HepG2 (cell line): ENCODE measurements around the gene PAQR3. TPM values are rescaled to one million over a fixed set of nuclear protein-coding genes. Genes with fewer than 3 reads are reported as not detected.

Source experiments
- ATAC-seq: fragments of 200-7000 bp; cut with Tn5 transposase; 3 replicates; pipeline ENCODE4 v1.9.1; 2020; ENCODE audit warnings: mild to moderate bottlenecking, moderate library complexity
- BruUV-seq: library from RNA; stranded (reverse); fragments of 400-500 nt; replicated peaks from 2 replicates; lab custom pipeline; 2021; lab: Mats Ljungman, UMichigan
- CTCF ChIA-PET: fragments of 300-600 bp; formaldehyde crosslinking; extraction: SDS; loops from one replicate; lab custom pipeline; 2021; ENCODE audit warnings: low total read pairs, inconsistent platforms, low intra/inter-chr PET ratio; lab: Yijun Ruan, JAX
- POLR2A ChIA-PET: fragments of 350-600 bp; sonication (Branson Sonifier 250); formaldehyde crosslinking; loops from one replicate; lab custom pipeline; 2020; ENCODE audit warnings: antibody characterized with exemption, inconsistent platforms; lab: Yijun Ruan, JAX
- DNase-seq: peaks from one replicate; pipeline ENCODE4 v3.0.0-alpha.2; 2015; ENCODE audit warnings: low spot score
- FAIRE-seq: peaks from 3 replicates; lab custom pipeline; 2011; peaks lifted over from hg19 to GRCh38; lab: Jason Lieb, UNC
- H2AFZ ChIP-seq: one replicate; pipeline ENCODE4 v1.6.1; 2011; ENCODE audit warnings: low read length, inconsistent platforms
- H3K27ac ChIP-seq: fragments of 300-600 bp; 3 replicates; pipeline ENCODE4 v1.8.0; 2011; ENCODE audit warnings: mixed run types, mild to moderate bottlenecking, mixed read lengths, low read length, inconsistent platforms; ENCODE audit not compliant: insufficient read depth; ENCODE audit errors: extremely low read length
- H3K27me3 ChIP-seq, 2 experiments: fragments of 200-600 bp in 1 of 2; 2 replicates in 1 of 2; 3 replicates in 1 of 2; pipeline versions ENCODE4 v1.6.0 to v1.8.0; 2011; ENCODE audit warnings: low read length in 2 of 2, mild to moderate bottlenecking in 2 of 2, moderate library complexity in 2 of 2, inconsistent platforms in 1 of 2; ENCODE audit not compliant: insufficient read depth in 2 of 2, control insufficient read depth in 1 of 2
- H3K36me3 ChIP-seq, 2 experiments: fragments of 200-600 bp in 1 of 2; replicated peaks in 1 of 2; 2 replicates in 1 of 2; 3 replicates in 1 of 2; pipeline versions ENCODE4 v1.5.1 to v1.8.0; 2011; ENCODE audit warnings: low read length in 2 of 2, inconsistent platforms in 1 of 2; ENCODE audit not compliant: insufficient read depth in 2 of 2, control insufficient read depth in 1 of 2
- H3K4me1 ChIP-seq: 2 replicates; pipeline ENCODE4 v1.5.1; 2012; ENCODE audit warnings: low read length, inconsistent platforms; ENCODE audit not compliant: insufficient read depth
- H3K4me2 ChIP-seq: 2 replicates; pipeline ENCODE4 v1.6.0; 2011; ENCODE audit warnings: low read depth, low read length, inconsistent platforms
- H3K4me3 ChIP-seq, 3 experiments: fragments of 200-600 bp in 1 of 3; sonication (generic), shearing (Covaris generic) in 1 of 3; replicated peaks in 1 of 3; 2 replicates each; pipeline ENCODE4 v1.5.1; 2011 to 2016; ENCODE audit warnings: low read length in 3 of 3, inconsistent platforms in 2 of 3, low read depth in 2 of 3, mild to moderate bottlenecking in 2 of 3, control low read depth in 1 of 3, mixed read lengths in 1 of 3; ENCODE audit not compliant: insufficient read depth in 1 of 3
- H3K79me2 ChIP-seq: one replicate; pipeline ENCODE4 v1.6.1; 2011; ENCODE audit warnings: low read length, inconsistent platforms; ENCODE audit not compliant: insufficient read depth
- H3K9ac ChIP-seq: 2 replicates; pipeline ENCODE4 v1.6.0; 2011; ENCODE audit warnings: mild to moderate bottlenecking, low read depth, low read length, inconsistent platforms; ENCODE audit not compliant: insufficient read depth
- H3K9me3 ChIP-seq: 2 replicates; pipeline ENCODE4 v1.5.1; 2012; ENCODE audit warnings: mild to moderate bottlenecking, low read length
- H4K20me1 ChIP-seq: 2 replicates; pipeline ENCODE4 v1.6.0; 2011; ENCODE audit warnings: inconsistent platforms, mild to moderate bottlenecking, low read length, moderate library complexity; ENCODE audit not compliant: insufficient read depth
- ASH2L ChIP-seq: fragments of 300-600, 200-600 bp; sonication (generic); IDR thresholded peaks from 2 replicates; pipeline ENCODE4 v1.7.0; 2017; ENCODE audit warnings: low read depth, mild to moderate bottlenecking, moderate library complexity, mixed read lengths, low read length; ENCODE audit not compliant: insufficient read length
- CTCF ChIP-seq: sonication (generic); formaldehyde crosslinking; IDR thresholded peaks from 2 replicates; pipeline ENCODE4 v1.5.0; 2020; ENCODE audit warnings: mild to moderate bottlenecking, missing genetic modification reagents, moderate library complexity
- ELF3 ChIP-seq: IDR thresholded peaks from 2 replicates; pipeline ENCODE4 v1.6.1; 2016; ENCODE audit warnings: missing genetic modification reagents, missing compliant biosample characterization
- MTF1 ChIP-seq: sonication (generic); formaldehyde crosslinking; IDR thresholded peaks from 2 replicates; pipeline ENCODE4 v1.5.0; 2020; ENCODE audit warnings: missing genetic modification reagents
- SMC3 ChIP-seq: IDR thresholded peaks from 2 replicates; pipeline ENCODE4 v1.6.1; 2011; ENCODE audit warnings: low read length, improper control_type of control experiment
- STAG1 ChIP-seq: sonication (generic); formaldehyde crosslinking; IDR thresholded peaks from 2 replicates; pipeline ENCODE4 v1.4.0; 2020; ENCODE audit warnings: missing genetic modification reagents
- SYNCRIP ChIP-seq: fragments of 200-400 bp; formaldehyde crosslinking; IDR thresholded peaks from 2 replicates; pipeline ENCODE4 v1.6.1; 2018; ENCODE audit warnings: mild to moderate bottlenecking, low read depth, low read length; ENCODE audit not compliant: insufficient read depth
- THYN1 ChIP-seq: sonication (generic); formaldehyde crosslinking; IDR thresholded peaks from 2 replicates; pipeline ENCODE4 v1.8.1; 2023; ENCODE audit warnings: low read depth, mild to moderate bottlenecking, moderate library complexity, missing genetic modification reagents, borderline replicate concordance
- ZKSCAN8 ChIP-seq: IDR thresholded peaks from 2 replicates; pipeline ENCODE4 v1.6.1; 2016; ENCODE audit warnings: borderline replicate concordance, missing genetic modification reagents, missing compliant biosample characterization
- ZNF256 ChIP-seq: sonication (generic); formaldehyde crosslinking; conservative IDR thresholded peaks from 2 replicates; pipeline ENCODE4 v1.4.0; 2020; ENCODE audit warnings: missing genetic modification reagents
- ZNF549 ChIP-seq: sonication (generic); formaldehyde crosslinking; IDR thresholded peaks from 2 replicates; pipeline ENCODE4 v1.5.0; 2020; ENCODE audit warnings: missing genetic modification reagents
- WGBS: methylation state at CpG from one replicate; pipeline ENCODE4 v1.1.6; 2017; ENCODE audit warnings: low lambda C conversion rate; 5-methylcytosine and 5-hydroxymethylcytosine counted together
- in situ Hi-C: cut with HindIII; loops from 2 replicates; pipeline ENCODE4 v1.10.0; 2017; ENCODE audit warnings: low pct_unique_long_range_greater_than_20kb; ENCODE audit not compliant: extremely low pct_ligation_motif_present
- intact Hi-C: fragments of 100-400 bp; cut with micrococcal nuclease; formaldehyde crosslinking; loops from one replicate; pipeline ENCODE4 v1.10.0; 2022; ENCODE audit not compliant: unreplicated experiment
- polyA plus RNA-seq, 8 experiments: library from polyadenylated mRNA; depleted of rRNA in 3 of 8; stranded (reverse) in 7 of 8; unstranded in 1 of 8; fragments of >200 nt; fragmentation: Illumina TruSeq in 4 of 8; extraction: Trizol in 4 of 8; gene quantifications; 2 replicates each; pipeline versions ENCODE4 v1.2.1 to v1.2.3, GENCODE V29; 2011 to 2016; ENCODE audit warnings: low read depth in 4 of 8, missing spikeins in 1 of 8, mixed read lengths in 1 of 8; ENCODE audit not compliant: insufficient read depth in 1 of 8
- total RNA-seq, 5 experiments: library from RNA; depleted of rRNA; stranded (reverse); fragments of >200 nt; fragmentation: Illumina TruSeq; extraction: Trizol; gene quantifications; 2 replicates each; pipeline ENCODE4 v1.2.3, GENCODE V29; 2016; ENCODE audit warnings: low read depth in 1 of 5
- TF ChIP-seq, protein P1 (sequence below): fragments of 450-650 bp; IDR thresholded peaks from 2 replicates; pipeline ENCODE4 v1.6.1; 2017

PAQR3 gene
- total and polyA plus RNA-seq, 2 of the 13 experiments (the other 11 are each of a cell fraction or from before 2014, with no cell fraction given) = 9.9 to 13.6 TPM

GRCh38 chr4:78953231-78953630, 14.0 kb upstream of the PAQR3 start:
- no peak for DNase-seq
- no peaks in the 10 kb centered on the region for H3K9me3 ChIP-seq
- H3K79me2 ChIP-seq = no peaks in the 10 kb centered on the region
- ATAC-seq = no peak
- H2AFZ ChIP-seq = no peak overlapping the region
- H3K9ac ChIP-seq = no peak overlapping the region
- H3K4me1 ChIP-seq = no peaks in the 10 kb centered on the region
- no peak overlapping the region for H3K4me2 ChIP-seq
- H3K27me3 ChIP-seq = 0 out of 5 replicates have a peak, but pooled peaks cover 0 to 8% of the 10 kb centered on the region in 2 experiments
- 23% methylated on average over 5 of the region's 5 CpGs for WGBS
- H3K4me3 ChIP-seq = no peak overlapping the region
- intact Hi-C loops = loop anchor here (5.0 to 10.0 kb wide), 2 partner anchors 962 to 1384 kb away; partner anchors contain the start of gene CFAP299
- ChIA-PET CTCF (interaction anchor here (2.0 kb wide), 1 partner anchor 623 kb away, joined by 6 read pairs; no protein-coding TSS in a partner anchor), POLR2A (no interaction called here)
- H3K36me3 ChIP-seq = no peaks in the 10 kb centered on the region
- BruUV-seq = no TSS peak
- H4K20me1 ChIP-seq = no peaks in the 10 kb centered on the region
- FAIRE-seq = no peak
- no peak overlapping the region for H3K27ac ChIP-seq
- no peak for TF ChIP-seq ZNF256 (CRISPR knock-in tag)
- TF ChIP-seq ZNF549 (CRISPR knock-in tag) = no peak
- no peak for TF ChIP-seq ASH2L
- TF ChIP-seq, all 625 proteins: peak for 0
- in situ Hi-C loops = loop anchor here (10.0 kb wide), 1 partner anchor 1262 kb away; no protein-coding TSS in a partner anchor

DNA sequence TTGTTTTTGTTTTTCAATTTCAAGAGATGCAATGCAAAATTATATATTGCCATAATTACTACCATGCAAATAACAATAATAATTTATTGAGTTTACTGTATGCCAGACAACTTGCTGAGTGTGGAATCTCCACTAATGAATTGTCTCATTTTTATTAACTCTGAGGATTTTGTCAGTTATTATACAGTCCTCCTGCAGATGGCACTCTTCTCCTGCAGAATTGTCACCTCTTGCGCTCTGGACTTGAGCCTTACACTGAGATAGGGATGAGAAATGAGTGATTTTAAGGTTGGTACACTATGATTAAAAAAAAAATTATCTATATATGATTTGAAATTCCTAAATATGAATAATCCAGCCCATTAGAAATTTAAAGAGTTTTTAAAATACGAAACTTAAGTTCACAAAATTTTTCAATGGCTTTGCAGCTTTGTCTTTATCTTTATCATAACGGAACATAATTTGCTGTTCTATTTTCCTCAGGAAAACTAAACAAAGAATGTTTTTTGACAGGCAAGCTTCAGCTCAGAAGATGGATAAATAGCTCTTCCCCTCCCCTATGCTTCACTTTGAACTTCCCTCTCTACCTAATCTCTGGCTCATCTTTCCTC, 12.7 kb upstream of the PAQR3 start:
- peak; percentile 33 for DNase-seq
- CTCF ChIA-PET = interaction anchor here (0.9 to 1.6 kb wide), 4 partner anchors 624 to 1384 kb away, joined by 3 to 11 read pairs (median 8); partner anchors contain the start of gene CFAP299
- Histone ChIP-seq H2AFZ (no peak overlapping the region), H3K27ac (no peak overlapping the region), H3K9me3 (no peaks in the 10 kb centered on the region), H4K20me1 (no peaks in the 10 kb centered on the region), H3K79me2 (no peaks in the 10 kb centered on the region), H3K4me3 (no peak overlapping the region), H3K27me3 (0 out of 5 replicates have a peak, but pooled peaks cover 0 to 8% of the 10 kb centered on the region in 2 experiments), H3K4me2 (no peak overlapping the region), H3K4me1 (no peaks in the 10 kb centered on the region)
- intact Hi-C loops = loop anchor here (1.0 to 10.0 kb wide), 5 partner anchors 624 to 1385 kb away; partner anchors contain the start of gene CFAP299
- TF ChIP-seq STAG1 (CRISPR knock-in tag) = peak; percentile 80
- TF ChIP-seq, protein P1, sequence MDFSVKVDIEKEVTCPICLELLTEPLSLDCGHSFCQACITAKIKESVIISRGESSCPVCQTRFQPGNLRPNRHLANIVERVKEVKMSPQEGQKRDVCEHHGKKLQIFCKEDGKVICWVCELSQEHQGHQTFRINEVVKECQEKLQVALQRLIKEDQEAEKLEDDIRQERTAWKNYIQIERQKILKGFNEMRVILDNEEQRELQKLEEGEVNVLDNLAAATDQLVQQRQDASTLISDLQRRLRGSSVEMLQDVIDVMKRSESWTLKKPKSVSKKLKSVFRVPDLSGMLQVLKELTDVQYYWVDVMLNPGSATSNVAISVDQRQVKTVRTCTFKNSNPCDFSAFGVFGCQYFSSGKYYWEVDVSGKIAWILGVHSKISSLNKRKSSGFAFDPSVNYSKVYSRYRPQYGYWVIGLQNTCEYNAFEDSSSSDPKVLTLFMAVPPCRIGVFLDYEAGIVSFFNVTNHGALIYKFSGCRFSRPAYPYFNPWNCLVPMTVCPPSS = no peak
- TF ChIP-seq THYN1 (CRISPR knock-in tag) = no peak
- TF ChIP-seq MTF1 (CRISPR knock-in tag) = no peak
- TF ChIP-seq ZKSCAN8 (CRISPR knock-in tag) = no peak
- peak; percentile 32; the same call in 1 of the 2 replicates for TF ChIP-seq SMC3
- TF ChIP-seq SYNCRIP = no peak
- no peak for TF ChIP-seq ELF3 (CRISPR knock-in tag)
- peak; percentile 75 for TF ChIP-seq CTCF (CRISPR knock-in tag)
- TF ChIP-seq, all 625 proteins: peak for 3
- in situ Hi-C loops = loop anchor here (10.0 kb wide), 1 partner anchor 1263 kb away; no protein-coding TSS in a partner anchor
- BruUV-seq = no TSS peak
- no peak overlapping the region for H3K9ac ChIP-seq
- H3K36me3 ChIP-seq = no peaks in the 10 kb centered on the region
- POLR2A ChIA-PET = no interaction called here
- 26% methylated on average over 3 of the region's 3 CpGs for WGBS
- peak; percentile 61 for FAIRE-seq
- ATAC-seq = peak; percentile 75
